Psoas muscle (tissue), 8 donors: ENCODE data around the gene LRRTM4. TPM values are rescaled to one million over a fixed set of nuclear protein-coding genes. Genes with fewer than 3 reads are reported as not detected.

Experiments
- ATAC-seq, 4 donors: fragments of 200-7000 bp; cut with Tn5 transposase; one replicate each; pipeline ENCODE4 v1.9.1; 2020; ENCODE audit warnings: moderate library complexity in 3 of 4, mild to moderate bottlenecking in 2 of 4
- DNase-seq, 2 donors: peaks; one replicate each; pipeline ENCODE4 v3.0.0-alpha.2; 2020
- H3K27ac ChIP-seq: fragments of 200-600 bp; one replicate; pipeline ENCODE4 v1.8.0; 2022
- H3K27me3 ChIP-seq, 3 donors: fragments of 200-600 bp in 1 of 3; one replicate each; pipeline versions ENCODE4 v1.6.1 to v1.8.0; 2013 to 2022; ENCODE audit warnings: low read length in 2 of 3, mild to moderate bottlenecking in 2 of 3, moderate library complexity in 1 of 3; ENCODE audit not compliant: insufficient read depth in 3 of 3
- H3K36me3 ChIP-seq, 2 donors: fragments of 200-600 bp in 1 of 2; one replicate each; pipeline versions ENCODE4 v1.6.1 to v1.8.0; 2013 to 2022; ENCODE audit warnings: low read depth in 1 of 2, mild to moderate bottlenecking in 1 of 2, moderate library complexity in 1 of 2; ENCODE audit not compliant: insufficient read depth in 1 of 2
- H3K4me1 ChIP-seq: fragments of 200-600 bp; one replicate; pipeline ENCODE4 v1.8.0; 2022
- H3K4me3 ChIP-seq: fragments of 200-600 bp; one replicate; pipeline ENCODE4 v1.8.0; 2022; ENCODE audit warnings: mild to moderate bottlenecking
- H3K9me3 ChIP-seq: fragments of 200-600 bp; one replicate; pipeline ENCODE4 v1.8.0; 2022
- CTCF ChIP-seq: fragments of 200-600 bp; IDR thresholded peaks from one replicate; pipeline ENCODE4 v1.8.0; 2022; ENCODE audit warnings: antibody characterized with exemption
- WGBS, 3 donors: extraction: QIAGEN DNeasy Blood & Tissue Kit; methylation state at CpG; one replicate each; pipeline versions ENCODE4 v1.1.6 to v1.1.7; 2013; 5-methylcytosine and 5-hydroxymethylcytosine counted together
- intact Hi-C, 2 donors: fragments of 100-400 bp; cut with DNase I; formaldehyde crosslinking; loops; one replicate each; pipeline versions ENCODE4 v1.11.0 to v1.14.2; 2022
- polyA plus RNA-seq, 3 donors: library from polyadenylated mRNA; stranded (reverse); fragments of 200-250 nt; gene quantifications; one replicate each; pipeline ENCODE4 v1.2.3, GENCODE V29; 2013
- total RNA-seq, 4 donors: library from RNA; stranded (reverse); fragmentation: NEBNext Ultra II Directional in 2 of 4; extraction: Animal tissue kit (Norgen Biotek cat#: 25700) in 2 of 4; gene quantifications; one replicate each; pipeline versions ENCODE4 v1.2.1 to v1.2.4, GENCODE V29; 2021 to 2023
- donor health status: healthy with polysubstance abuse.
- donor health status: DM: no; HTN: no; CAD: no; lungs with moderate emphysema.
- donor health status: Bipolar disorder and iron deficiency.
- donor health status: healthy.
- donor health status: DM: yes; HTN: yes; CAD: no.
- donor health status: DM: no; HTN: no; CAD: no.
- donor health status: DM: no; HTN: no; CAD: no.
- donor health status: DM: yes; HTN: yes; CAD: no.

LRRTM4 gene
- total and polyA plus RNA-seq, 7 donors = 0.03 to 0.86 (median 0.25) TPM; not detected in 1

GRCh38 chr2:77210725-77211124 lies 311.5 kb downstream of the LRRTM4 start:
- intact Hi-C loops = no loop called here
- WGBS, 3 donors = 83 to 89% (median 83%) methylated on average over 3 of the region's 3 CpGs
- Histone ChIP-seq H3K27ac (no peak overlapping the region), H3K4me3 (no peak overlapping the region), H3K4me1 (no peaks in the 10 kb centered on the region), H3K9me3 (no peaks in the 10 kb centered on the region), H3K36me3 (no peaks in the 10 kb centered on the region), H3K27me3 (no peaks in the 10 kb centered on the region)
- no peak for DNase-seq
- ATAC-seq = no peak
- TF ChIP-seq CTCF = no peak

GRCh38 chr2:77207331-77207730 lies 314.8 kb downstream of the LRRTM4 start:
- ATAC-seq (no peak), DNase-seq (no peak)
- Histone ChIP-seq H3K27ac (no peak overlapping the region), H3K27me3 (no peaks in the 10 kb centered on the region), H3K4me3 (no peak overlapping the region), H3K4me1 (no peaks in the 10 kb centered on the region), H3K36me3 (no peaks in the 10 kb centered on the region), H3K9me3 (no peaks in the 10 kb centered on the region)
- TF ChIP-seq CTCF = no peak
- WGBS, 3 donors = 78 to 86% (median 79%) methylated on average over 1 of the region's 1 CpG
- intact Hi-C loops = no loop called here

GRCh38 chr2:77201755-77202154 lies 320.4 kb downstream of the LRRTM4 start:
- Histone ChIP-seq H3K4me3 (no peak overlapping the region), H3K9me3 (no peaks in the 10 kb centered on the region), H3K4me1 (no peaks in the 10 kb centered on the region), H3K36me3 (no peaks in the 10 kb centered on the region), H3K27me3 (no peaks in the 10 kb centered on the region), H3K27ac (no peak overlapping the region)
- intact Hi-C loops = no loop called here
- 83 to 91% (median 85%) methylated on average over 2 of the region's 2 CpGs for WGBS, 3 donors
- DNase-seq = no peak
- no peak for ATAC-seq
- TF ChIP-seq CTCF = no peak

GRCh38 chr2:77199411-77199810 lies 322.8 kb downstream of the LRRTM4 start:
- no peak overlapping the region for H3K27ac ChIP-seq
- DNase-seq = no peak
- H3K4me1 ChIP-seq = no peaks in the 10 kb centered on the region
- H3K27me3 ChIP-seq = peaks cover 0 to 2% (median 0%) of the 10 kb centered on the region in 3 donors
- ATAC-seq = no peak
- TF ChIP-seq CTCF = no peak
- no peaks in the 10 kb centered on the region for H3K9me3 ChIP-seq
- no peaks in the 10 kb centered on the region for H3K36me3 ChIP-seq
- intact Hi-C loops = no loop called here
- H3K4me3 ChIP-seq = no peak overlapping the region

GRCh38 chr2:77193858-77194448 lies 328.2 kb downstream of the LRRTM4 start:
- no peaks in the 10 kb centered on the region for H3K36me3 ChIP-seq
- 86 to 88% (median 87%) methylated on average over 4 of the region's 4 CpGs for WGBS, 3 donors
- intact Hi-C loops = no loop called here
- H3K4me1 ChIP-seq = no peaks in the 10 kb centered on the region
- ATAC-seq (no peak), DNase-seq (no peak)
- no peak for TF ChIP-seq CTCF
- no peak overlapping the region for H3K4me3 ChIP-seq
- H3K27me3 ChIP-seq = peaks cover 0 to 3% (median 0%) of the 10 kb centered on the region in 3 donors
- H3K27ac ChIP-seq = no peak overlapping the region
- no peaks in the 10 kb centered on the region for H3K9me3 ChIP-seq
